ENCODE measurements around the gene SLC23A2. TPM values are rescaled to one million over a fixed set of nuclear protein-coding genes. Genes with fewer than 3 reads are reported as not detected.

SLC23A2 gene
- total RNA-seq, 4 donors from 2014 or later = 3.6 to 15.1 (median 11.1) TPM

DNA sequence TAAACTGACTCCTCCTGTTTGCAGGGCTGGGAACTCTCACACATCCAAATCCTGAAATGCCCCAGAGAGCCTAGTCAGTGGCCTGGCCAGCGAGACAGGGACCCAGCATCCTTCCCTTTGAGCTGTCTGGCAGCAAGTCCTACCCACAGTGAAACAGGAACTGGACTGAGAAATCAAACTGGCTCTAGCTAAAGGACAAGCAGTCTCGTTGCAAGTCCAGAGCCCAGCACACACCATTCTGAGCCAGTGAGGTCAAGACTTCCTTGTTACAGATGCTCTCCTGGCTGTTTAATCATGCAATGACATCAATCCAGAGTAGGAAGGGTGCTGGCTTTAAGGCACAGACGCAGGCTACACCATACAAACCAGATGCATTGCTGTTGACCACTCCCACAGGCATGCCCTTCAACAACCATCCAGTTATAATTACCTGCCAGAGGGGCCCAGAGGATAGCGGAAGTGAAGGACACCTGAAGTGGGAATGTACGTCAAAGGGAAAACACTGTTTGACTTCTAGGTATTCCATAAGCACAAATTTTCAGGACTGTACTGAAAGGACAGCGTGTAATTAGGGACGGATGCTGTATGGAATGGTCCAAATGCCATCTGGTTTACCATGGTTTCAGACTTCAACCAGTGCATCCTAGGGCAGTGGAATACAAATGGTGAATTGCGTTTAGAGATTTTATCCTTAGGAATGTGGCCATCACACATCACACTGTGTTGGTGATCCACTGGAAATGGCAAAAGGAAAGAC, 114.4 kb downstream of the SLC23A2 start:
- TF ChIP-seq POLR2A (IDR thresholded peaks at IDR 0.05) = no peak
- TF ChIP-seq, protein P1, sequence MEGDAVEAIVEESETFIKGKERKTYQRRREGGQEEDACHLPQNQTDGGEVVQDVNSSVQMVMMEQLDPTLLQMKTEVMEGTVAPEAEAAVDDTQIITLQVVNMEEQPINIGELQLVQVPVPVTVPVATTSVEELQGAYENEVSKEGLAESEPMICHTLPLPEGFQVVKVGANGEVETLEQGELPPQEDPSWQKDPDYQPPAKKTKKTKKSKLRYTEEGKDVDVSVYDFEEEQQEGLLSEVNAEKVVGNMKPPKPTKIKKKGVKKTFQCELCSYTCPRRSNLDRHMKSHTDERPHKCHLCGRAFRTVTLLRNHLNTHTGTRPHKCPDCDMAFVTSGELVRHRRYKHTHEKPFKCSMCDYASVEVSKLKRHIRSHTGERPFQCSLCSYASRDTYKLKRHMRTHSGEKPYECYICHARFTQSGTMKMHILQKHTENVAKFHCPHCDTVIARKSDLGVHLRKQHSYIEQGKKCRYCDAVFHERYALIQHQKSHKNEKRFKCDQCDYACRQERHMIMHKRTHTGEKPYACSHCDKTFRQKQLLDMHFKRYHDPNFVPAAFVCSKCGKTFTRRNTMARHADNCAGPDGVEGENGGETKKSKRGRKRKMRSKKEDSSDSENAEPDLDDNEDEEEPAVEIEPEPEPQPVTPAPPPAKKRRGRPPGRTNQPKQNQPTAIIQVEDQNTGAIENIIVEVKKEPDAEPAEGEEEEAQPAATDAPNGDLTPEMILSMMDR (IDR thresholded peaks at IDR 0.05) = no peak
- H3K27me3 ChIP-seq = no peaks in the 10 kb centered on the region
- no peaks in the 10 kb centered on the region for H3K4me1 ChIP-seq
- H3K27ac ChIP-seq = no peak overlapping the region
- H3K4me3 ChIP-seq = no peak overlapping the region
- H3K36me3 ChIP-seq = peaks cover 0 to 53% (median 0%) of the 10 kb centered on the region in 3 donors
- H3K9me3 ChIP-seq = no peaks in the 10 kb centered on the region
- no peak for DNase-seq
- intact Hi-C loops (cut with DNase I) = no loop called here
- WGBS, 2 donors = 90 to 96% methylated on average over 7 to 8 of the region's 8 CpGs

DNA sequence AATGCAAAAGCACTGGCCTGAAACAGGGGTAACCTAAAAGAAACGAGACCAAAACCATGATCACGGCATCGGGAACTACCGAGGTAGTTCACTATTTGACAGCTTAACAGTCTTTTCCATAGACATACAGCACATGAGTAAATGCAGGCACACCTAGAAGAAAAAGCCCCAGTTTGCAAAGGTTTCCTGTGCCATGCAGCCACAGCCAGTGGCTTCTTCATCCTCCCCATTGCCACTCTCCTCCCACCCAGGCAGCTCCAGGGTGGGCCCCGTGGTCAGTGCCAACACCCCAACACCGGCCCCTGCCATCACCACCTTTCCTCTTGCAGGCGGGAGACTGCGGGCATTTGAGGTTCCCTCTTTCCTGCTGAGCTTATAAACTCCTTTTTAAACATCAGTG, 115.4 kb downstream of the SLC23A2 start:
- TF ChIP-seq, protein P1 (IDR thresholded peaks at IDR 0.05) = no peak
- peaks cover 0 to 57% (median 0%) of the 10 kb centered on the region in 3 donors for H3K36me3 ChIP-seq

DNA sequence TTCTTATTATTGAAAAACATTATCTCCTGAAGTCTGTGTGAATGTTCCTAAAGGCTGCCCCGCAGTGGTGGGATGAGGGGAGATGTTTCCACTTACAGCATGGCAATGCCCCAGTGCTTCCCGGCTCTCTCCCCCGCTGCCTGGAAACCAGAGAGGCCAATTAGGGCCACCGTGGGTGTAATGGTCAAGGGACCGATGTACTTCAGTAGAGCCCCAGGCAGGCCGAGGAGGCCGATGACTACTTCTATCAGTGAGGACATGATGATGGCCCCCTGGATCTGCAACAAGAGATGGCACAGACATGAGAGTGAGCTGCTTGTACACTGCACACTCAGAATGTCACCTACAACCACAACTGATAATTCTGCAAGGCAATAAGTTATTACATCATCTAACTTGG, 117.8 kb downstream of the SLC23A2 start:
- H3K4me1 ChIP-seq = no peaks in the 10 kb centered on the region
- H3K9me3 ChIP-seq = no peaks in the 10 kb centered on the region
- intact Hi-C loops (cut with DNase I) = no loop called here
- no peaks in the 10 kb centered on the region for H3K27me3 ChIP-seq
- H3K27ac ChIP-seq = no peak overlapping the region
- WGBS, 2 donors = 90 to 98% methylated on average over 7 of the region's 7 CpGs
- no peak overlapping the region for H3K4me3 ChIP-seq
- no peak for DNase-seq
- TF ChIP-seq POLR2A (IDR thresholded peaks at IDR 0.05) = no peak
- TF ChIP-seq, protein P1 (IDR thresholded peaks at IDR 0.05) = no peak
- peaks cover 0 to 49% (median 0%) of the 10 kb centered on the region in 3 donors for H3K36me3 ChIP-seq

More for the DNA sequence above, 115.4 kb downstream of the SLC23A2 start:
- intact Hi-C loops (cut with DNase I) = no loop called here
- H3K4me3 ChIP-seq = no peak overlapping the region
- no peak overlapping the region for H3K27ac ChIP-seq
- no peaks in the 10 kb centered on the region for H3K4me1 ChIP-seq
- WGBS, 2 donors = 72 to 83% methylated on average over 8 of the region's 8 CpGs
- no peaks in the 10 kb centered on the region for H3K27me3 ChIP-seq
- no peaks in the 10 kb centered on the region for H3K9me3 ChIP-seq
- DNase-seq = no peak

DNA sequence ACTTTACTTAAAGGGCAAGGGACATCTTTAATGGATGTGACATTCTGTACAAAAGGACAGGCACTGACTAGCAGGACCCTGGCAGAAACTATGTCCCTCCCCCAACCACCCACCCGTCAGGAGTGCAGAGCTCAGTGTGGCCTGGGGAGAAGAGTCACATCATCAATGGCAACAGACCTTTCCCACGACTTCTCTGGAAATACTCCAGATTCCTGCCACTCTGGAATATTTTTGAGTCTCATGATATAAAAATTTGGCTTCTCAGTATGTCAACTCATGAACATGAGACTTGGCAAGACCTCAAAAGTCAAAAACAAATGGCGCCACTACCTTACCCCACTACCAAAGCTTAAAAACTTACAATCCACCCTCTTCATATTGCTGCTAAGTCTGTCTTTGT, 118.3 kb downstream of the SLC23A2 start:
- Histone ChIP-seq H3K36me3 (peaks cover 0 to 48% (median 0%) of the 10 kb centered on the region in 3 donors), H3K27ac (no peak overlapping the region), H3K27me3 (no peaks in the 10 kb centered on the region), H3K9me3 (no peaks in the 10 kb centered on the region), H3K4me3 (no peak overlapping the region), H3K4me1 (no peaks in the 10 kb centered on the region)
- TF ChIP-seq POLR2A (IDR thresholded peaks at IDR 0.05) = no peak
- TF ChIP-seq, protein P1 (IDR thresholded peaks at IDR 0.05) = no peak
- intact Hi-C loops (cut with DNase I) = no loop called here
- 65 to 82% methylated on average over 3 of the region's 3 CpGs for WGBS, 2 donors
- no peak for DNase-seq

DNA sequence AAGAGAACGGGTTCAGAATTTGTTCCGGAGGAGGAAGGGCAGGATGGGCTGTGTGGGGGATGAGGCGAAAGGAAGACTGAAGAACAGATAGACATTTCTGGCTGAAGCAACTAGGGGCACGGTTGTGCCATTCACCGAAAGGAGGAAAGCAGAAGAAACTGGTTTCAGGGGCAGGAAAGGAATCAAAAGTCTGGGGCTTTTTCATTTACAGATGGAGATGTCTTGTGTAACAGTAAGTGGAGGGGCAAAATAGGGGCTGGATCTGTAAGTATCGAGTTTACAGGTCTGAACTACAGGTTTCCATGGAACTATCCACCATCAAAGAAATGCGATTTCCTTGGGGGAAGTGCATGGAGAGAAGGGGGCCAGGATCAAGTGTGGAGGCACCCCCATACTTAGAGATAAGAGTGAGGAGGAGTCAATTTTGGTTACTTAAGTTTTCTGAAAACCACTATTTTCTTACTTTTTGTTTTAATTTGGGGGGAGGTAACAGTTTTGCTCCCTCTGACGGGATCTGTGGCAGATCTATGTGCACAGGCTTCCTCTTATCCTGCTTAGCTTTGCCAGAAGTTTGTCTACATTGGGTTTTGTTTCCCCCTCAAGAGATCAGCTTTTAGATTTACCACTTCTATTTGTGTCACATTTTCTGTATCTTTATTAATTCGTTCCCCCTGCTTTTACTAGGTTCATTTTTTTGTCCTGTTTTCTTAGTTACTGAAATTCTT, 120.1 kb downstream of the SLC23A2 start:
- Histone ChIP-seq H3K27me3 (no peaks in the 10 kb centered on the region), H3K9me3 (no peaks in the 10 kb centered on the region), H3K4me1 (no peaks in the 10 kb centered on the region), H3K27ac (no peak overlapping the region), H3K36me3 (peaks cover 0 to 51% (median 0%) of the 10 kb centered on the region in 3 donors), H3K4me3 (no peak overlapping the region)
- no peak for DNase-seq
- intact Hi-C loops (cut with DNase I) = no loop called here
- TF ChIP-seq POLR2A (IDR thresholded peaks at IDR 0.05) = no peak
- TF ChIP-seq, protein P1 (IDR thresholded peaks at IDR 0.05) = no peak
- 77 to 84% methylated on average over 9 of the region's 9 CpGs for WGBS, 2 donors
